ENCODE results near the gene NAPEPLD. TPM values are rescaled to one million over a fixed set of nuclear protein-coding genes. Genes with fewer than 3 reads are reported as not detected.
"Not testable (repeated sequence)": the region's sequence is repeated elsewhere in the genome, so short reads cannot be mapped to it uniquely, and the experiment has no call there.

NAPEPLD gene
- total RNA-seq, 2 experiments from 2014 or later = 7.2 to 7.4 TPM

DNA sequence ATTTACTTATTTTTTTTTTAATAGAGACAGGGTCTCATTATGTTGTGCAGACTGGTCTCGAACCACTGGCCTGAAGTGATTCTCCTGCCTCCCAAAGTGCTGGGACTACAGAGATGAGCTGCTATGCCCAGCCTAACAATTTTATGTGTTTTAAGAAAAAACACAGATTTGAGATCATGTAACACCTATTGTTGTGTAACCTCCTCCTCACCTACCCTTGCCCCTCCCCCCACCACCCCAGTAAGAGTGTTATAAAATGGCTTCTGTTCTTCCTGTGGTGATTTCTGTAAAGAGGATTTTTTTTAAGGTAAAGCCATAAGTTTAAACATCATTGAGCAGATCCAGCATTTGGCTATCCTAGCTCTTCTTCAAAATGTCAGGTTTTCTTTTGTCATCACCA is 66.4 kb downstream of the NAPEPLD start:
- Mint-ChIP-seq H3K27ac (no peak overlapping the region), H3K9me3 (no peaks in the 10 kb centered on the region), H3K4me1 (peaks cover 17% of the 10 kb centered on the region), H3K27me3 (no peaks in the 10 kb centered on the region), H3K4me3 (no peak overlapping the region), H3K36me3 (ENCODE audit: low read depth) (peaks cover 18% of the 10 kb centered on the region)
- ChIA-PET POLR2A (no interaction called here), CTCF (interaction anchor here (0.6 kb wide), 1 partner anchor 13 kb away, joined by 3 read pairs; no protein-coding TSS in a partner anchor)
- DNase-seq = no peak

DNA sequence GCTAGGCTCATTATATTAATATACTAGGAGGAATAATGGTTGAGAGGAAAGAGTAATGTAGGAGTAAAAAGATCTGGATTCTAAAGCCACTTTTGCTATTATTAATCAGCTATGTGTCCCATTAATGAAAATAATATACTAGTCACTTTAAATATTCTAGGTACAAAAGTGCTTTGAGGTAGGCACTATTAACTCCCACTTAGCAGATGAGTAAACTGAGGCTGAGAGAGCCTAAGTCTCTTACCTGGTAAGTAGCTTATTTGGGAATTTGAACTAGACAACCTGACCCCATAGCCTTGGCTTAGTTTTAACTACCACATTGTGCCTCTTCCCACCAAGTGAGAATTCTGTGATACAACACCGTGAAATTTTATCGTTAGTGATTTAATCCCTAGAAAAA is 68.0 kb downstream of the NAPEPLD start:
- POLR2A ChIA-PET = no interaction called here

DNA sequence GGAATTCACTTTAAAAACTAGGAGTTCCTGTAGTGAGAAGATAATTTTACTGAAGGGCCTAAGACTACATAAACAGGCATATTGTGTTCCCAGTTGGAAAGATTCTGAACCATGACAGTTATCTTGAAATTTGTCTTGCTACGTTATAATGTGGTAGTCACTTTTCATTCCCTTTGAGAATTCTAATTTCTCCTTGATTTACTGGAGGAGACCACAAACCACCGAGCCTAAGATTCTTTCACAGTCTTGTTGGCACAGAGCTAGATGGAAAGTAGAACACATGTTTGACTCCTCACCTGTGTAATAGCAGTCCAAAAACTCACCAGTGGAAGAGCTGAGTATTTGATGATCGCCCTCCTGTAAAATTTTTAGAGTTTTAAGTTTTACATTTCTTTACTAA is 69.1 kb downstream of the NAPEPLD start:
- Mint-ChIP-seq H3K27ac (no peak overlapping the region), H3K9me3 (no peaks in the 10 kb centered on the region), H3K4me1 (peaks cover 33% of the 10 kb centered on the region), H3K4me3 (no peak overlapping the region), H3K36me3 (ENCODE audit: low read depth) (peaks cover 12% of the 10 kb centered on the region), H3K27me3 (no peaks in the 10 kb centered on the region)
- CTCF ChIA-PET = interaction anchor here (1.1 kb wide), 1 partner anchor 18 kb away, joined by 3 read pairs; no protein-coding TSS in a partner anchor
- POLR2A ChIA-PET = no interaction called here
- no peak for DNase-seq

More for the DNA sequence above, 68.0 kb downstream of the NAPEPLD start:
- Mint-ChIP-seq H3K9me3 (no peaks in the 10 kb centered on the region), H3K4me1 (peaks cover 27% of the 10 kb centered on the region), H3K27me3 (no peaks in the 10 kb centered on the region), H3K27ac (no peak overlapping the region), H3K36me3 (ENCODE audit: low read depth) (peaks cover 13% of the 10 kb centered on the region), H3K4me3 (no peak overlapping the region)
- DNase-seq = no peak
- CTCF ChIA-PET = interaction anchor here (0.7 kb wide), 1 partner anchor 10 kb away, joined by 7 read pairs; no protein-coding TSS in a partner anchor

DNA sequence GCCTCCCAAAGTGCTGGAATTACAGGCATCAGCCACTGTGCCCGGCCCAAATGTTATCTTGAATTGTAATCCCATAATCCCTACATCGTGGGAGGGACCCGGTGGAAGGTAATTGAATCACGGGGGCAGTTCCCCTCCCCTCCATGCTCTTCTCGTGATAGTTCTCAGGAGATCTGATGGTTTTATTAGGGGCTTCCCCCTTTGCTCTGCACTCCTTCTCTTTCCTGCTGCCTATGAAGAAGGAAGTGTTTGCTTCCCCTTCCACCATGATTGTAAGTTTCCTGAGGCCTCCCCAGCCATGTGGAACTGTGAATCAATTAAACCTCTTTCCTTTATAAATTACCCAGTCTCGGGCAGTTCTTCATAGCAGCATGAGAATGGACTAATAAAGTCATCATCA is 70.7 kb downstream of the NAPEPLD start:
- CTCF ChIA-PET, H3K4me3 Mint-ChIP-seq, H3K27ac Mint-ChIP-seq, DNase-seq, H3K27me3 Mint-ChIP-seq, H3K9me3 Mint-ChIP-seq, POLR2A ChIA-PET: not testable (repeated sequence)
- peaks cover 43% of the 10 kb centered on the region for H3K4me1 Mint-ChIP-seq
- H3K36me3 Mint-ChIP-seq (ENCODE audit: low read depth) = peaks cover 12% of the 10 kb centered on the region

DNA sequence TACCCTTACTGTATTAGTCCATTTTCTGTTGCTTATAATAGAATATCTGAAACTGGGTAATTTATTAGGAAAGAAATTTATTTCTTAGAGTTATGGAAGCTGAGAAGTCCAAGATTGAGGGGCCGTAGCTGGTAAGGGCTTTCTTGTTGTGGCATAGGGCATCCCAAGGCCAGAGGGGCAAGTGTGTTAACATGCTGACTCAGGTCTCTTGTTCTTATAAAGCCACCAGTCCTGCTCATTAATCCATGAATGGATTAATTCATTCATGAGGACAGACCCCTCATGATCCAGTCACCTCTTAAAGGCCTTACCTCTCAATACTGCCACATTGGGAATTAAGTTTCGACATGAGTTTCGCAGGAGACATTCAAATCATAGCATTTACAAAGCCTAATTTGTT is 71.6 kb downstream of the NAPEPLD start:
- CTCF ChIA-PET = interaction anchor here (1.6 kb wide), 1 partner anchor 12 kb away, joined by 4 read pairs; no protein-coding TSS in a partner anchor
- POLR2A ChIA-PET = no interaction called here
- H3K27me3 Mint-ChIP-seq = no peaks in the 10 kb centered on the region
- H3K4me1 Mint-ChIP-seq = peaks cover 37% of the 10 kb centered on the region
- H3K9me3 Mint-ChIP-seq = no peaks in the 10 kb centered on the region
- no peak overlapping the region for H3K27ac Mint-ChIP-seq
- no peak for DNase-seq
- H3K4me3 Mint-ChIP-seq = no peak overlapping the region
- H3K36me3 Mint-ChIP-seq (ENCODE audit: low read depth) = peaks cover 8% of the 10 kb centered on the region

DNA sequence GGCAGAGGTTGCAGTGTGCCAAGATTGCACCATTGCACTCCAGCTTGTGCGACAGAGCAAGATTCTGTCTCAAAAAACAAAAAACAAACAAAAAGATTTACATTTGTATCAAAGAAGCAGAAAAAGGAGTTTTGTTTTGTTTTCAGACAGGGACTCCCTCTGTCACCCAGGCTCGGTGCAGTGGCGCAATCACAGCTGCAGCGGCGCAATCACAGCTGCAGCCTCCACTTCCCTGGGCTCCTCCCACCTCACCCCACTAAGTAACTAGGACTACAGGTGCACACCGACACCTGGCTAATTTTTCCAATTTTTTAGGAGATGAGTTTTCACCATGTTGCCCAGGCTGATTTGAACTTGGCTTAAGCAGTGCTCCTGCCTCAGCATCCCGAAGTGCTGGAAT is 72.1 kb downstream of the NAPEPLD start:
- Mint-ChIP-seq H3K27ac (no peak overlapping the region), H3K4me1 (peaks cover 34% of the 10 kb centered on the region), H3K36me3 (ENCODE audit: low read depth) (peaks cover 8% of the 10 kb centered on the region), H3K9me3 (no peaks in the 10 kb centered on the region), H3K27me3 (no peaks in the 10 kb centered on the region), H3K4me3 (peak overlapping the region; percentile 98)
- ChIA-PET CTCF (interaction anchor here (1.6 kb wide), 1 partner anchor 11 kb away, joined by 4 read pairs; no protein-coding TSS in a partner anchor), POLR2A (no interaction called here)
- no peak for DNase-seq

DNA sequence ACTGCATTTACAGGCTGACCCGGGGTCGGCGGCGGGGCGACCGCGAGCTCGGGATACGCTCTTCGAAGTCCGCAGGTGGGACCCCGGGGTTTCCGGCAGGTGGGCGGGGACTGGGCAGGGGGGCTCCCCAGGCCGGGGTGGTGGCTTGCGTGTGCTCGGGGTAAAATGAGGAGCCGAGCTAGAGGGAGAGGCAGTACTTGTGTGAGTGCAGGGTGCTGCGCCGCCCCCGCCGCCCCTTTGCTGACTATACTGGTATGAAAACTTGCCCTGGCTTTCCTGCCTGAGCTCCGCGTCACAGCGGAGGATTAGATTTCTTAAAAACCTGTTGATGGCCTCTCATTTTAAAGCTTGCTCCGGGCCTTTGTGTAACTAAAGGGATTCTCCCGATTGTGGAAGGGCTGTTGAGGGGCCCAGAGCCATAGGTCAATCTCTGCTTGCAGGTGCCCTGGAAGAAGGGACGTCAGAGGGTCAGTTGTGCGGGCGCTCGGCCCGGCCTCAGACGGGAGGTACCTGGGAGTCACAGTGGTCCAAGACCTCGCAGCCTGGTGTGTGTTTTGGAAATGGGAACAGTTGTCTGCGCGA is 73.5 kb downstream of the NAPEPLD start:
- peaks cover 33% of the 10 kb centered on the region for H3K4me1 Mint-ChIP-seq
- no peaks in the 10 kb centered on the region for H3K27me3 Mint-ChIP-seq
- peak; percentile 65 for DNase-seq
- CTCF ChIA-PET = interaction anchor here (0.7 to 2.6 kb wide), 8 partner anchors 9 to 74 kb away, joined by 3 to 13 read pairs (median 3); partner anchors contain the start of gene NAPEPLD
- peak overlapping the region; percentile 97 for H3K27ac Mint-ChIP-seq
- peaks cover 8% of the 10 kb centered on the region for H3K36me3 Mint-ChIP-seq (ENCODE audit: low read depth)
- peak overlapping the region; percentile 98 for H3K4me3 Mint-ChIP-seq
- POLR2A ChIA-PET = interaction anchor here (1.5 kb wide), 1 partner anchor 327 kb away, joined by 7 read pairs; the partner anchor contains the start of gene FAM185A
- H3K9me3 Mint-ChIP-seq = no peaks in the 10 kb centered on the region

DNA sequence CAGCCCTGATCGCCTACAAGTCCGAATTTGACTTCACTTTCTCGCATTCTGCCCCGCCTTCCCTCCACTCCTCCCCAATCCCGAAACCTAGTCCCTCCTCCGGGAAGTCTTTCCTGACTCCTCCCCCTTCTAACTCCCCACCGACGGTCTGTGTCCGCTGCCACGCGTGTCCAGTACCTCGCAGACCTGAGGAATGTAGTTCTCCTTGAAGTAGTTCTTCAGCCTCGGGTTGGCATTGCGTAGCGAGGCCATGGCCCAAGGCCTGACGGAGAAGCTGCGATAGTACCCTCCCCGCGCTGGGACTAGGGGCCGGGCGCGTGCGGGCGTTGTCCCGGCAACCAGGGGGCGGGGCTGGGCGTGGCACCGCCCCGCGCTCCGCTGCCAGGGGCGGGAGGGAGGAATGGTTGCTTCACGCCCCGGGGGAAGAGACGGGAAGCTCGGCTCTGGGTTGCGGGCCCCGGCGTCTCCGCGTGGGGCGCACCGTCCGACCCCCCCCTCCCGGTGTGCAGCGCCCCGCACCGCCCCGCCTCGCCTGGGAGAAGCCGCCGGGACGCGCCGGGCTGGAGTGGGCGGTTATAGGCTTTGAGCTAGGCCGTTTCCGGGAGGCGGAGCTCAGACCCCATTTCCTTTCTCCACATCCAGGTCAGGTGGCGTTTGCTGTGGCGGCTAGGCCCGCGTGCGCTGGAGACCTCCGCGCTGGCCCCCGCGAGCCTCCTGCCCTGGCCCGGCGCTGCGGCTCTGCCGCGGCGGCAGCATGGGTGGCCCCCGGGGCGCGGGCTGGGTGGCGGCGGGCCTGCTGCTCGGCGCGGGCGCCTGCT is 74.2 kb downstream of the NAPEPLD start, which contains the start of the genes ARMC10 and FBXL13:
Gene ARMC10, plus strand, starts transcription at position 622 of the 818 bp plus-strand sequence. Its CDS starts 133 bp downstream, at position 755.
Gene FBXL13, minus strand, starts transcription at position 278 of the 818 bp plus-strand sequence.
- H3K9me3 Mint-ChIP-seq = no peaks in the 10 kb centered on the region
- ChIA-PET CTCF (interaction anchor here (0.6 to 2.6 kb wide), 9 partner anchors 8 to 74 kb away, joined by 3 to 13 read pairs (median 3); partner anchors contain the start of gene NAPEPLD), POLR2A (interaction anchor here (1.5 kb wide), 1 partner anchor 326 kb away, joined by 7 read pairs; the partner anchor contains the start of gene FAM185A)
- H3K4me1 Mint-ChIP-seq = peaks cover 31% of the 10 kb centered on the region
- H3K4me3 Mint-ChIP-seq = peak within 1 kb of the TSS; percentile 98
- H3K36me3 Mint-ChIP-seq (ENCODE audit: low read depth) = peaks cover 8% of the 10 kb centered on the region
- H3K27ac Mint-ChIP-seq = peak within 1 kb of the TSS; percentile 97
- no peaks in the 10 kb centered on the region for H3K27me3 Mint-ChIP-seq
- DNase-seq = peak; percentile 88

DNA sequence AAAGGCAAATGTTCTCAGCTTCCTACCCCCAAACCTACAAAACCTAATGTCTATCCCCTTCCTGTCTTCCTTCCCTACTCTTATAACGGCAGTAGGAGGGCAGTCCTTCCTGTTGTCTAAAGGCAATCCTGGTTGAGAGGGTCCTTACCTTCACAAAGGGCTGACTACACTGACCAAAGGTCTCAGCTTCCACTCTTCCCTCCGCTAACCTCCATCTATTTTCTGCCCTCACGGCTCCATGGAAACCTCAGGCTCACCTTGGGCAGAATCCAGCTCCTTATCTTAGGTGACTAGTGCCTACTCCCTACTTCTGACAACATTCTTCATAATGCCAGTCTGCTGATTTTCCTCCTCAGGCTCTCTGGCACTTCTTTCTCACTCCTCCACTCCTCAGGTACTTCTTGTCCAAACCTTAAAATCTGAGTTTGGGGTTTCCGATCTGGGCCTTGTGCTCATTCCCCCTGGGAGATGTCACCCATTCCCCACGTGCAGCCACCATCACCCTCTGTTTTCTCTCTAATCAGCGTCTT is 74.8 kb downstream of the NAPEPLD start:
- peaks cover 8% of the 10 kb centered on the region for H3K36me3 Mint-ChIP-seq (ENCODE audit: low read depth)
- no peaks in the 10 kb centered on the region for H3K9me3 Mint-ChIP-seq
- H3K4me1 Mint-ChIP-seq = peaks cover 30% of the 10 kb centered on the region
- no peak for DNase-seq
- peak overlapping the region; percentile 83 for H3K4me3 Mint-ChIP-seq
- ChIA-PET CTCF (interaction anchor here (1.2 to 2.6 kb wide), 4 partner anchors 10 to 75 kb away, joined by 3 to 13 read pairs (median 5); partner anchors contain the start of gene NAPEPLD), POLR2A (no interaction called here)
- H3K27ac Mint-ChIP-seq = peak overlapping the region; percentile 83
- H3K27me3 Mint-ChIP-seq = no peaks in the 10 kb centered on the region

DNA sequence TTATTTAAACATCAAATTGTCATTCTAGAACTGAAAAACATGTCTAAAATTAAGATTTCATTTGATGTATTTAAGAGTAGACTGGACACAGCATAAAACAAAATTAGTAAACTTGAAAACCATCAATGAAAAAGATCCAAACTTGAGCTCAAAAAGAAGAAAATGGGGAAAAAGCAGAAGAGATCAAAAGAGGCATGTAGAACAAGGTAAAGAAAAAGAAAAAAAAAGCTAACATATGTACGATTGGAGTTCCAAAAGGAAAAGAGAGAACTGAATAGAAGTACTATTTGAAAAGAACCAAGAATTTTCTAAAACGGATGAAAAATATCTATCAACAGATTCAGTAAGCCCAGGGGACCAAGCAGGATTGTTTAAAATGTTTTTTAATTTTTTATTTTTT is 77.9 kb downstream of the NAPEPLD start:
- POLR2A ChIA-PET = no interaction called here
- Mint-ChIP-seq H3K36me3 (ENCODE audit: low read depth) (peaks cover 2% of the 10 kb centered on the region), H3K9me3 (no peaks in the 10 kb centered on the region), H3K4me1 (peaks cover 16% of the 10 kb centered on the region), H3K27me3 (no peaks in the 10 kb centered on the region), H3K4me3 (no peak overlapping the region), H3K27ac (no peak overlapping the region)
- DNase-seq = no peak
- CTCF ChIA-PET = interaction anchor here (1.5 kb wide), 1 partner anchor 9 kb away, joined by 10 read pairs; no protein-coding TSS in a partner anchor

DNA sequence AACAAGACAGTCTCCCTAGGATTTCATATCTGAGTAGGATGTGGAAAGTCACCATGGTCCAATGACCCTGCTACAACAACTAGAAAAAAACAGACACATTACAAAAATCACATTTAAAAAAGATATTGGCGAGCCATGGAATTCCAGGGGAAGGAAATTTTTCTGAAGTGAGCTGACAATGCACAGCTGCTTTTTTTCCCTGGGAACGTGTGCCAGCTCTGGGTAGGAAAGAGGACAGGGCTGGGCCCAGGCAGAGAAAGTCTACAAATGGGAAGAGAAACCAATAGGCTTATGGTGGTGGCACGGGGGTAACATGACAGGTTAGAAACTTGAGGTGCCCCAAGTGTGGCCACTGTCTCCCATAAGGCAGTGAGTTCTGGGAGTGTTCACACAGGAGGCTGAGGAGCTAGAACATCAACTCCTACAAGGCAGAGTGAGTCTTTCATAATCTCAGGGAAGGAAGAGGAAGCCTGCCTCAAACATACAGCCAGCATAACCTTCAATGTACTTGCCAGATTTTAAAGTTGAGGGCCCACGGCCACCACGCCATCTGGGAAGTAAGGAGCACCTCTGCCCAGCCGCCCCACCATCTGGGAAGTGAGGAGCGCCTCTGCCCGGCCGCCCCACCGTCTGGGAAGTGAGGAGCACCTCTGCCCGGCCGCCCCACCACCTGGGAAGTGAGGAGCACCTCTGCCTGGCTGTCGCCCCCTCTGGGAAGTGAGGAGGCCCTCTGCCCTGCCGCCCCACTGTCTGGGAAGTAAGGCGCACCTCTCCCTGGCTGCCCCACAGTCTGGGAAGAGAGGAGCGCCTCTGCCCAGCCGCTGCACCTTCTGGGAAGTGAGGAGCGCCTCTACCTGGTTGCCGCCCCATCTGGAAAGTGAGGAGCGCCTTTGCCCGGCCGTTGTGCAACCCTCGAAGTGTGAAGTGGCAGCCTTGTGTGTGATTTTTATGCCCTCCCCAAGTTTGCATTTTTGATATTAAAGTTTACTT is 80.2 kb downstream of the NAPEPLD start:
- Mint-ChIP-seq H3K27ac (no peak overlapping the region), H3K36me3 (ENCODE audit: low read depth) (no peaks in the 10 kb centered on the region), H3K4me3 (no peak overlapping the region), H3K27me3 (no peaks in the 10 kb centered on the region), H3K9me3 (no peaks in the 10 kb centered on the region), H3K4me1 (peaks cover under 1% of the 10 kb centered on the region)
- DNase-seq = no peak
- CTCF ChIA-PET = interaction anchor here (1.7 kb wide), 1 partner anchor 14 kb away, joined by 3 read pairs; no protein-coding TSS in a partner anchor
- POLR2A ChIA-PET = no interaction called here

DNA sequence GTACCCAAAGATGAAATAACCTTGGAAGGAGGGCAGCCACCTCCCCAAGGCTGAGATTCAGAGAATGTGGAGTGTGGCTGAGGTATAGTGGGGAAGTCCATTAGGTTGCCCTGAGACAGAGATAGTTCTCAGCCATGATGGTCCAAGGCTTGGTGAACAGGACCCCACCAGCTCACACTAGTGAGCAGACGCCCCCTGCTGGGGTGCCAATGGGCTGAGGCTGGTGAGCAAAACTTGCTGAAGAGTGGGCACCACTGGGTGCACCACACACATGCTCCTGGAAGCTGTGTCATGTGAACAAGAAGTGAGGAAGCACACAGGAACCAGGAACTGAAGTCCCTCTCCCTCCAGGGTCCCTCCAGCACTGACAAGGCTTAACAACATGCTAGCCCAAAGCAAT is 83.2 kb downstream of the NAPEPLD start:
- Mint-ChIP-seq H3K4me3 (no peak overlapping the region), H3K4me1 (no peaks in the 10 kb centered on the region), H3K9me3 (no peaks in the 10 kb centered on the region), H3K36me3 (ENCODE audit: low read depth) (no peaks in the 10 kb centered on the region), H3K27me3 (no peaks in the 10 kb centered on the region), H3K27ac (no peak overlapping the region)
- ChIA-PET CTCF (interaction anchor here (0.6 to 1.3 kb wide), 2 partner anchors 11 to 85 kb away, joined by 3 to 4 read pairs; no protein-coding TSS in a partner anchor), POLR2A (no interaction called here)
- DNase-seq = peak; percentile 43

All from activated CD4-positive, alpha-beta T cell treated with anti-CD3 and anti-CD28 coated beads, Interleukin-2, amount 10 ng/mL, durations not matched to agents 7 days and 5 days (primary cell).